Panc1 (cell line): ENCODE measurements around the gene TINAGL1.

Experiments
- CTCF ChIP-seq: fragments of 450-650 bp; IDR thresholded peaks from 2 replicates; pipeline ENCODE4 v1.5.1; 2017; ENCODE audit warnings: mild to moderate bottlenecking
- POLR2AphosphoS5 ChIP-seq: IDR thresholded peaks from 2 replicates; pipeline ENCODE4 v1.6.1; 2012; ENCODE audit warnings: mild to moderate bottlenecking, low read depth, low read length, moderate library complexity
- TF ChIP-seq, protein P1 (sequence below), 2 experiments: IDR thresholded peaks; 2 replicates each; pipeline ENCODE4 v1.6.1; 2011 to 2012; ENCODE audit warnings: low read depth in 2 of 2, control low read depth in 1 of 2, low read length in 1 of 2, mild to moderate bottlenecking in 1 of 2, moderate library complexity in 1 of 2; ENCODE audit not compliant: insufficient read depth in 1 of 2

DNA sequence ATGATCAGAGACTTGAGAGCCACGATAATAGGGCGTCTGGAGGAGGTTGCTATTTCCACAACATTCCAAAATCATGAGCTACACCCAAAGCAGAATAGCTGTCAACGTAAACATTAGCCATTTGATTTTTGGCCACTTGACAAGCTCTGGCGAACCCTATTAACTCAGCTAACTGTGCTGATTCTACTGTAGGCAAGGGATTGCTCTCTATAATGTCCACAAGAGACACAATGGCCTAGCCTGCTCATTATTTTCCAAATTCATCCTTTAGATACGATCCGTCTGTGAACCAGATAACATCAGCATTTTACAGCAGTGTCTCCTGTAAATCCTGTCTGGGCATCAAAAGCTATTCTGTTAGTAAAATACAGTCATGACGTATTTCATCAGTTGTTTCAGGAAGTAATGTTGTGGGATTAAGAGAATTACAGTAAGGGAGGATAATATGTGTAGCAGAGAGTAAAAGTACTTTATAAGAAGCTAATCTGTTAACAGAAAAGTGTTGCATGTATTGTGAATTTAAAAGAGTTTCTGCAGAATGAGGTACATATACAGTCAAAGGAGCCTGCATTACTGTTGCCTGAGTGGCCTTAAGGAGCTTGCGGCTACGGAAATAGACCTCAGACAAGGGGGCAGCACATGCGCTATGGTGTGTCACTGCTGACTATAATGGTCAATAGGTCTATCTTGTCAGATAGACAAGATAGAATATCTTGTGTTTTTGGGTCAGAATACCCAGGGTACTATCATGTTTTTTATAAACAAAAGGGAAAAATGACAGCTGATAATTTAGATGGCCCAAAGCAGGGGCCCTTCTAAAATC is 44.9 kb upstream of the TINAGL1 start:
- TF ChIP-seq CTCF (no peak), POLR2AphosphoS5 (no peak)
- TF ChIP-seq, protein P1, sequence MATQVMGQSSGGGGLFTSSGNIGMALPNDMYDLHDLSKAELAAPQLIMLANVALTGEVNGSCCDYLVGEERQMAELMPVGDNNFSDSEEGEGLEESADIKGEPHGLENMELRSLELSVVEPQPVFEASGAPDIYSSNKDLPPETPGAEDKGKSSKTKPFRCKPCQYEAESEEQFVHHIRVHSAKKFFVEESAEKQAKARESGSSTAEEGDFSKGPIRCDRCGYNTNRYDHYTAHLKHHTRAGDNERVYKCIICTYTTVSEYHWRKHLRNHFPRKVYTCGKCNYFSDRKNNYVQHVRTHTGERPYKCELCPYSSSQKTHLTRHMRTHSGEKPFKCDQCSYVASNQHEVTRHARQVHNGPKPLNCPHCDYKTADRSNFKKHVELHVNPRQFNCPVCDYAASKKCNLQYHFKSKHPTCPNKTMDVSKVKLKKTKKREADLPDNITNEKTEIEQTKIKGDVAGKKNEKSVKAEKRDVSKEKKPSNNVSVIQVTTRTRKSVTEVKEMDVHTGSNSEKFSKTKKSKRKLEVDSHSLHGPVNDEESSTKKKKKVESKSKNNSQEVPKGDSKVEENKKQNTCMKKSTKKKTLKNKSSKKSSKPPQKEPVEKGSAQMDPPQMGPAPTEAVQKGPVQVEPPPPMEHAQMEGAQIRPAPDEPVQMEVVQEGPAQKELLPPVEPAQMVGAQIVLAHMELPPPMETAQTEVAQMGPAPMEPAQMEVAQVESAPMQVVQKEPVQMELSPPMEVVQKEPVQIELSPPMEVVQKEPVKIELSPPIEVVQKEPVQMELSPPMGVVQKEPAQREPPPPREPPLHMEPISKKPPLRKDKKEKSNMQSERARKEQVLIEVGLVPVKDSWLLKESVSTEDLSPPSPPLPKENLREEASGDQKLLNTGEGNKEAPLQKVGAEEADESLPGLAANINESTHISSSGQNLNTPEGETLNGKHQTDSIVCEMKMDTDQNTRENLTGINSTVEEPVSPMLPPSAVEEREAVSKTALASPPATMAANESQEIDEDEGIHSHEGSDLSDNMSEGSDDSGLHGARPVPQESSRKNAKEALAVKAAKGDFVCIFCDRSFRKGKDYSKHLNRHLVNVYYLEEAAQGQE (IDR thresholded peaks at IDR 0.05; ENCODE audit: insufficient read depth in 1 of 2, low read depth in 2 of 2, low read length in 1 of 2) = no peak
